Glutamatergic neuron (in vitro differentiated cells): Measurements from ENCODE around the gene GUCA1A. TPM values are rescaled to one million over a fixed set of nuclear protein-coding genes. Genes with fewer than 3 reads are reported as not detected.

Experiments
- DNase-seq: peaks from one replicate; pipeline ENCODE4 v3.0.0; 2022
- H3K27ac Mint-ChIP-seq: one replicate; pipeline ENCODE4 v1.8.0; 2020; ENCODE audit warnings: mild to moderate bottlenecking, mixed read lengths, inconsistent platforms; ENCODE audit not compliant: unreplicated experiment
- H3K27me3 Mint-ChIP-seq: one replicate; pipeline ENCODE4 v1.8.0; 2020; ENCODE audit warnings: mild to moderate bottlenecking, moderate library complexity, mixed read lengths, inconsistent platforms; ENCODE audit not compliant: unreplicated experiment
- H3K36me3 Mint-ChIP-seq: one replicate; pipeline ENCODE4 v1.8.0; 2020; ENCODE audit warnings: mild to moderate bottlenecking, mixed read lengths, inconsistent platforms; ENCODE audit not compliant: unreplicated experiment
- H3K4me1 Mint-ChIP-seq: one replicate; pipeline ENCODE4 v1.8.0; 2020; ENCODE audit warnings: mild to moderate bottlenecking, low read depth, mixed read lengths, inconsistent platforms; ENCODE audit not compliant: unreplicated experiment
- H3K4me3 Mint-ChIP-seq: one replicate; pipeline ENCODE4 v1.8.0; 2020; ENCODE audit warnings: mild to moderate bottlenecking, mixed read lengths, inconsistent platforms; ENCODE audit not compliant: unreplicated experiment
- H3K9me3 Mint-ChIP-seq: one replicate; pipeline ENCODE4 v1.8.0; 2020; ENCODE audit warnings: mild to moderate bottlenecking, moderate library complexity, mixed read lengths, inconsistent platforms; ENCODE audit not compliant: unreplicated experiment
- total RNA-seq: library from RNA; stranded (reverse); fragmentation: NEBNext Ultra II Directional; extraction: Animal tissue kit (Norgen Biotek cat#: 25700); gene quantifications from one replicate; pipeline ENCODE4 v1.2.1, GENCODE V29; 2021; ENCODE audit not compliant: unreplicated experiment
- TF ChIP-seq, protein P1 (sequence below): fragments of 200-600 bp; sonication (generic); IDR thresholded peaks from one replicate; pipeline ENCODE4 v1.5.0; 2021; ENCODE audit not compliant: partially characterized antibody, unreplicated experiment

GUCA1A gene
- total RNA-seq, 1 donor from 2014 or later, result 2.2 TPM

DNA sequence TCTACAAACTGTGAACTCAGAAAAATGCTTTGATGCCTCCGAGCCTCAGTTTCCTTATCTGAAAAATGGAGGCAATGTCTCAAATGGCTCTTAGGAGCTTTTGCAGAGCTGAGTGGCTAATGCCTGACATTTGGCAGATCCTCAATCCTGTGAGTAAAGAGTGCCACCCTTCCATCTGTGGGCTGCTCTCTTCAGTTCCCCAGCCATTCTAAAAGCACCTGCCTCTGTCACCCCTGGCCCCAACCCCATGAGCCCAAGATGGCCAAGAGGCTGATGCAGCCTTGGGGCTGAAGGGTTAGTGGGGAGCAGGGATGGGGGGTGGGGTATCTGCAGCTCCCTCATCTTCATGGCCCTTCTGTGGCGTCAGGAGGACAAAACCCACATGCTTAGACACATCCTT is 14.5 kb upstream of the GUCA1A start:
- Mint-ChIP-seq H3K36me3 (peaks cover 6% of the 10 kb centered on the region), H3K27me3 (peaks cover 11% of the 10 kb centered on the region), H3K27ac (no peak overlapping the region), H3K4me1 (peaks cover 11% of the 10 kb centered on the region), H3K9me3 (peaks cover 9% of the 10 kb centered on the region), H3K4me3 (no peak overlapping the region)
- TF ChIP-seq, protein P1, sequence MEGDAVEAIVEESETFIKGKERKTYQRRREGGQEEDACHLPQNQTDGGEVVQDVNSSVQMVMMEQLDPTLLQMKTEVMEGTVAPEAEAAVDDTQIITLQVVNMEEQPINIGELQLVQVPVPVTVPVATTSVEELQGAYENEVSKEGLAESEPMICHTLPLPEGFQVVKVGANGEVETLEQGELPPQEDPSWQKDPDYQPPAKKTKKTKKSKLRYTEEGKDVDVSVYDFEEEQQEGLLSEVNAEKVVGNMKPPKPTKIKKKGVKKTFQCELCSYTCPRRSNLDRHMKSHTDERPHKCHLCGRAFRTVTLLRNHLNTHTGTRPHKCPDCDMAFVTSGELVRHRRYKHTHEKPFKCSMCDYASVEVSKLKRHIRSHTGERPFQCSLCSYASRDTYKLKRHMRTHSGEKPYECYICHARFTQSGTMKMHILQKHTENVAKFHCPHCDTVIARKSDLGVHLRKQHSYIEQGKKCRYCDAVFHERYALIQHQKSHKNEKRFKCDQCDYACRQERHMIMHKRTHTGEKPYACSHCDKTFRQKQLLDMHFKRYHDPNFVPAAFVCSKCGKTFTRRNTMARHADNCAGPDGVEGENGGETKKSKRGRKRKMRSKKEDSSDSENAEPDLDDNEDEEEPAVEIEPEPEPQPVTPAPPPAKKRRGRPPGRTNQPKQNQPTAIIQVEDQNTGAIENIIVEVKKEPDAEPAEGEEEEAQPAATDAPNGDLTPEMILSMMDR, result no peak
- DNase-seq, result no peak

DNA sequence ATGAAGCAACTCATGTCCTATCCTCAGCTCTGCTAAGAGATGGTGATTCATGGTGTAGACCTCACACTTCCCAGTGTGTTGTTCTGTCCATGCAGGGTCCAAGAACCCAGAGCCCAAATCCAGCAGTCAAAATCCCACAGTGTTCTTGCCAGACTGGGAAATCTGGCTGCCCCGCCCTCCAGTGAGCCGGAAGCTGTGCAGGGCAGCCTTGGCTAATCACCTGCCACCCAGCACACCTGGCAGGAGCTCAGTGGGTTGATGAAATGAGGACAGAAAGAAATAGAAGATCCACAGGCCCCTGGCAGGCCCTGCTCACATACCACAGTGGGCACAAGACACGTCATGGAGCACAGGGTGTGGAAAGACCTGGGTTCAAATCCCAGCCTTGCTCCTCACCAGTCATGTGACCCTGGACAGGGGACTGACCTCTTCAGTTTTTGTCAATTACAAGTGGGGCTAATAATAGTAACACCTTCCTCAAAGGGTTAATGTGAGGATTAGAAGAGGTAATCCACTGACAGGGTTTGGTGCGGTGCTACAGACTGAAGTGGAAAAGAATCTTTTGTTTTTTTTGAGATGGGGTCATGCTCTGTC is 13.6 kb upstream of the GUCA1A start:
- no peak for DNase-seq
- peaks cover 6% of the 10 kb centered on the region for H3K36me3 Mint-ChIP-seq
- H3K4me3 Mint-ChIP-seq, result no peak overlapping the region
- TF ChIP-seq, protein P1, result no peak
- no peak overlapping the region for H3K27ac Mint-ChIP-seq
- peaks cover 5% of the 10 kb centered on the region for H3K27me3 Mint-ChIP-seq
- peaks cover 5% of the 10 kb centered on the region for H3K9me3 Mint-ChIP-seq
- peaks cover 7% of the 10 kb centered on the region for H3K4me1 Mint-ChIP-seq

DNA sequence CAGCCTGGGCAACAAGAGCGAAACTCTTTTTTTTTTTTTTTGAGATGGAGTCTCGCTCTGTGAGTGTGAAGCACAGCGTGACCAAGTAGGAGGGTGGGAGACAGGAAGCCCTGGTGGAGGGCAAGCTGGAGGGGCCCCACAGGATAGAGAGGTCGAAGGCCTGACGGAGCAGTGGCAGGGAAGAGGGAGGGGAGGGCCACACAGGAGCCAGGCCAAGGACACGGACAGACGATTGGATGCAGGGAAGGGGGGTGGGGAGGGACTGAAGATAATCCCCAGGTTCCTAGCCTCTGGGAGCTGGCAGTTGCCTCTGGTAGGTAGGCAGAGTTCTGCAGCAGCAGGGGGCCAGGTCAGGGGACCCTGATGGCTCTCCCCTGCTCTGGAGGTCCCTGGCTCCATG is 10.8 kb upstream of the GUCA1A start:
- TF ChIP-seq, protein P1, result no peak
- Mint-ChIP-seq H3K27ac (no peak overlapping the region), H3K36me3 (peaks cover 6% of the 10 kb centered on the region), H3K4me1 (peaks cover 15% of the 10 kb centered on the region), H3K4me3 (no peak overlapping the region), H3K9me3 (peaks cover 8% of the 10 kb centered on the region), H3K27me3 (peaks cover 8% of the 10 kb centered on the region)
- no peak for DNase-seq

DNA sequence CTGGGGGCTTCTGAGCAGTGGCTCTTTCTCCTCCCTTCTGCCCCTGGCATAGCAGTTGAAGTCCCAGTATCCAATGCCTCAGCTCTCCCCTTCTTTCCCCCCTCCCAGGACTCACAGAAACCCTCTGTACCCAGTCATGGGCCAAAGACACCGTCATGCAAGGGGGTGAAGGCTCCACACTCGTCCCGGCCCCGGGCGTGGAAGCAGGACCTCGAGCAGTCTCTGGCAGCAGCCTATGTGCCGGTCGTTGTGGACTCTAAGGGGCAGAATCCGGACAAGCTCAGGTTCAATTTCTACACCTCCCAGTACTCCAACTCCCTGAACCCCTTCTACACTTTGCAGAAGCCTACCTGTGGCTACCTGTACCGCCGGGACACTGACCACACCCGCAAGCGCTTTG is 10.4 kb upstream of the GUCA1A start:
- H3K4me3 Mint-ChIP-seq, result no peak overlapping the region
- no peak overlapping the region for H3K27ac Mint-ChIP-seq
- TF ChIP-seq, protein P1, result no peak
- peaks cover 6% of the 10 kb centered on the region for H3K36me3 Mint-ChIP-seq
- peaks cover 15% of the 10 kb centered on the region for H3K4me1 Mint-ChIP-seq
- H3K9me3 Mint-ChIP-seq, result peaks cover 8% of the 10 kb centered on the region
- peaks cover 8% of the 10 kb centered on the region for H3K27me3 Mint-ChIP-seq
- no peak for DNase-seq

DNA sequence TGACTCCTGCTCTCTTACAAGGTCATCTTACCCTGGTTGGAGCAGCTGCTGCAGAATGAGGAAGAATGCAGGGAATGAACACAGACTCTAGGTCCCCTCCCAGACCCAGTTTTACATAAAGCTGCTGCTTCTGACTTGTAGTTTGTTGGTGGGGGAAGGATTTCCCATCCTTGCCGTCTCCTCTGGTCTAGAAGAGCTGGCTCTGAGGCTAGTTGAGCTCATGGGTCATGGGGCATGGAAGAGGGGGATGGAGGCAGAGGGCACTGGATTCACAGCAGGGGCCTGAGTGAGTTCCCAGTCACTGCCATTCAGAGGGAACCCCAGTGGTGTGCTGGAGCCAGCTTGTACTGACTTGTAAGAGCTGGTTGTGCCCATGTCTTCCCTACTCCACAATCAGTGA is 9.2 kb upstream of the GUCA1A start:
- H3K9me3 Mint-ChIP-seq, result peaks cover 10% of the 10 kb centered on the region
- peaks cover 10% of the 10 kb centered on the region for H3K27me3 Mint-ChIP-seq
- TF ChIP-seq, protein P1, result no peak
- peaks cover 6% of the 10 kb centered on the region for H3K36me3 Mint-ChIP-seq
- no peak for DNase-seq
- no peak overlapping the region for H3K27ac Mint-ChIP-seq
- peaks cover 15% of the 10 kb centered on the region for H3K4me1 Mint-ChIP-seq
- H3K4me3 Mint-ChIP-seq, result no peak overlapping the region
